HepG2 (cell line): Measurements from ENCODE around the gene NTMT1. TPM values are rescaled to one million over a fixed set of nuclear protein-coding genes. Genes with fewer than 3 reads are reported as not detected.

Source experiments
- HMG20A ChIP-seq: IDR thresholded peaks from 2 replicates; pipeline ENCODE4 v1.6.1; 2016; ENCODE audit warnings: borderline replicate concordance
- HOMEZ ChIP-seq: IDR thresholded peaks from 2 replicates; pipeline ENCODE4 v1.6.1; 2016; ENCODE audit warnings: low read depth
- HOXA9 ChIP-seq: sonication (generic); formaldehyde crosslinking; IDR thresholded peaks from 2 replicates; pipeline ENCODE4 v1.8.1; 2022; ENCODE audit warnings: missing genetic modification reagents, mild to moderate bottlenecking, moderate library complexity, borderline replicate concordance
- LCORL ChIP-seq, 2 experiments: fragments of 450-650 bp in 1 of 2; sonication (generic) in 1 of 2; formaldehyde crosslinking in 1 of 2; IDR thresholded peaks; 2 replicates each; pipeline versions ENCODE4 v1.5.0 to v1.6.1; 2017 to 2020; ENCODE audit warnings: antibody characterized with exemption in 1 of 2, missing genetic modification reagents in 1 of 2
- MATR3 ChIP-seq: sonication (generic); formaldehyde crosslinking; IDR thresholded peaks from 2 replicates; pipeline ENCODE4 v1.4.0; 2020; ENCODE audit warnings: missing genetic modification reagents
- MLXIP ChIP-seq: sonication (generic); formaldehyde crosslinking; IDR thresholded peaks from 2 replicates; pipeline ENCODE4 v1.9.0; 2021; ENCODE audit warnings: missing genetic modification reagents, borderline replicate concordance
- PHF21A ChIP-seq: sonication (generic); formaldehyde crosslinking; IDR thresholded peaks from 2 replicates; pipeline ENCODE4 v1.5.0; 2020; ENCODE audit warnings: mild to moderate bottlenecking, missing genetic modification reagents
- POLR2G ChIP-seq: fragments of 200-400 bp; formaldehyde crosslinking; IDR thresholded peaks from 2 replicates; pipeline ENCODE4 v1.6.1; 2018; ENCODE audit warnings: mild to moderate bottlenecking, low read depth, low read length, moderate library complexity
- TAF1 ChIP-seq: sonication (generic); formaldehyde crosslinking; IDR thresholded peaks from 2 replicates; pipeline ENCODE4 v1.4.0; 2020; ENCODE audit warnings: missing genetic modification reagents
- THAP11 ChIP-seq: IDR thresholded peaks from 2 replicates; pipeline ENCODE4 v1.6.1; 2016; ENCODE audit warnings: missing biosample characterization, missing genetic modification reagents
- XBP1 ChIP-seq: sonication (generic); formaldehyde crosslinking; IDR thresholded peaks from 2 replicates; pipeline ENCODE4 v1.5.0; 2020; ENCODE audit warnings: missing genetic modification reagents
- ZBTB3 ChIP-seq: sonication (generic); formaldehyde crosslinking; IDR thresholded peaks from 2 replicates; pipeline ENCODE4 v1.4.0; 2020; ENCODE audit warnings: low read depth, mild to moderate bottlenecking, moderate library complexity, missing genetic modification reagents, borderline replicate concordance
- ZBTB40 ChIP-seq, 2 experiments: fragments of 450-650 bp in 1 of 2; sonication (generic) in 1 of 2; formaldehyde crosslinking in 1 of 2; IDR thresholded peaks; 2 replicates each; pipeline versions ENCODE4 v1.6.1 to v1.8.0; 2016 to 2022; ENCODE audit warnings: antibody characterized with exemption in 1 of 2, mild to moderate bottlenecking in 1 of 2, missing genetic modification reagents in 1 of 2
- ZC3H13 ChIP-seq: sonication (generic); formaldehyde crosslinking; IDR thresholded peaks from 2 replicates; pipeline ENCODE4 v1.8.1; 2023; ENCODE audit warnings: mild to moderate bottlenecking, missing genetic modification reagents, moderate library complexity
- polyA plus RNA-seq, 8 experiments: library from polyadenylated mRNA; depleted of rRNA in 3 of 8; stranded (reverse) in 7 of 8; unstranded in 1 of 8; fragments of >200 nt; fragmentation: Illumina TruSeq in 4 of 8; extraction: Trizol in 4 of 8; gene quantifications; 2 replicates each; pipeline versions ENCODE4 v1.2.1 to v1.2.3, GENCODE V29; 2011 to 2016; ENCODE audit warnings: low read depth in 4 of 8, missing spikeins in 1 of 8, mixed read lengths in 1 of 8; ENCODE audit not compliant: insufficient read depth in 1 of 8
- total RNA-seq, 5 experiments: library from RNA; depleted of rRNA; stranded (reverse); fragments of >200 nt; fragmentation: Illumina TruSeq; extraction: Trizol; gene quantifications; 2 replicates each; pipeline ENCODE4 v1.2.3, GENCODE V29; 2016; ENCODE audit warnings: low read depth in 1 of 5

NTMT1 gene
- total and polyA plus RNA-seq, 2 of the 13 experiments (the other 11 are each of a cell fraction or from before 2014, with no cell fraction given) = 49.1 to 53.8 TPM

- TF ChIP-seq MATR3 (CRISPR knock-in tag) (no peak), ZBTB3 (CRISPR knock-in tag) (no peak), LCORL (IDR thresholded peaks at IDR 0.05) (no peak), LCORL (CRISPR knock-in tag; IDR thresholded peaks at IDR 0.05) (no peak; the same call in 1 of the 2 replicates), XBP1 (CRISPR knock-in tag) (no peak), PHF21A (CRISPR knock-in tag) (peak; percentile 75), TAF1 (CRISPR knock-in tag) (peak; percentile 60), THAP11 (CRISPR knock-in tag) (peak; percentile 65; the same call in 1 of the 2 replicates), HOMEZ (peak; percentile 70; the same call in 1 of the 2 replicates), POLR2G (peak; percentile 70), MLXIP (CRISPR knock-in tag) (no peak), ZC3H13 (no peak), HOXA9 (CRISPR knock-in tag) (no peak), ZBTB40 (IDR thresholded peaks at IDR 0.05) (no peak), ZBTB40 (CRISPR knock-in tag; IDR thresholded peaks at IDR 0.05) (peak; percentile 51; the same call in 1 of the 2 replicates), HMG20A (CRISPR knock-in tag) (peak; percentile 51; the same call in 1 of the 2 replicates)
Observed at GRCh38 chr9:129606161-129607026, 19.6 kb upstream of the NTMT1 start (continued).
